ENCODE measurements around the gene ETV7.

GRCh38 chr6:36419310-36419709, 31.8 kb upstream of the ETV7 start:
- TF ChIP-seq CTCF (IDR thresholded peaks at IDR 0.05) (no peak), POLR2A (IDR thresholded peaks at IDR 0.05) (no peak)

Data from right lobe of liver (tissue), 4 donors.